ENCODE measurements around the gene TPCN1.

TPCN1 gene

DNA sequence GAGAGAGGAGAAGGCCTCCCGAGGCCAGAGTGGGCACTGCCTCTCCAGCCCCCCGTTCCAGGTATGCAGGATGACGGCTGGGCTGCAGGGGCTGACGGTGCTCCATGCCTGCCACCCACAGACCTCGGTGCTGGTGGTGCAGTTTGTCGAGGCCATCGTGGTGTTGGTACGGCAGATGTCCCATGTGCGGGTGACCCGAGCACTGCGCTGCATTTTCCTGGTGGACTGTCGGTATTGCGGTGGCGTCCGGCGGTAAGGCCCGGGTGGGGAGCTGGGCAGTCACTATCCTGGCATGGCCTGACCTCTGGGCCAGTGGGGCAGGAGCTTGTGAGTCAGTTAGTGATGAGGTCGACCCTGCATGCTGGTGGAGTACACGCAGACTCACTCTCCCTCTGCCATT lies 47.4 kb downstream of the TPCN1 start (continued):
- TF ChIP-seq ZBTB6 (tag by site-specific recombination; IDR thresholded peaks at IDR 0.05) = no peak

- Histone ChIP-seq H3K9me3 (ENCODE audit: control insufficient read depth, insufficient read depth, low read depth, low read length) (no peaks in the 10 kb centered on the region), H3K27ac (ENCODE audit: extremely low read depth, low read depth, low read length) (no peak overlapping the region), H3K4me3 (ENCODE audit: low read depth, low read length) (no peak overlapping the region), H3K36me3 (ENCODE audit: control insufficient read depth in 2 of 2, insufficient read depth in 1 of 2, low read length in 2 of 2) (peaks cover 0 to 16% of the 10 kb centered on the region in 2 experiments; a peak in 1 of 3 replicates), H3K4me1 (ENCODE audit: control insufficient read depth, insufficient read depth, low read length) (no peaks in the 10 kb centered on the region)
- POLR2A ChIA-PET = no interaction called here
- CTCF ChIA-PET = interaction anchor here (0.6 kb wide), 1 partner anchor 265 kb away, joined by 3 read pairs; no protein-coding TSS in a partner anchor
- TF ChIP-seq ZBTB20 (tag by site-specific recombination; IDR thresholded peaks at IDR 0.05) = no peak
- TF ChIP-seq HOXC10 (CRISPR knock-in tag; IDR thresholded peaks at IDR 0.05) = no peak
- no peak for TF ChIP-seq ZNF37A (tag by site-specific recombination; IDR thresholded peaks at IDR 0.05)
- TF ChIP-seq ZNF248 (tag by site-specific recombination; IDR thresholded peaks at IDR 0.05) = no peak
- TF ChIP-seq ZNF501 (tag by site-specific recombination; IDR thresholded peaks at IDR 0.05) = no peak
- TF ChIP-seq ZNF660 (tag by site-specific recombination; IDR thresholded peaks at IDR 0.05) = no peak
- no peak for TF ChIP-seq ZNF350 (tag by site-specific recombination; IDR thresholded peaks at IDR 0.05)
- no peak for TF ChIP-seq ZNF394 (tag by site-specific recombination; IDR thresholded peaks at IDR 0.05; ENCODE audit: borderline replicate concordance)
- no peak for TF ChIP-seq ZBTB21 (tag by site-specific recombination; IDR thresholded peaks at IDR 0.05)
- TF ChIP-seq ZFP37 (tag by site-specific recombination; IDR thresholded peaks at IDR 0.05) = no peak
- TF ChIP-seq, protein P1, sequence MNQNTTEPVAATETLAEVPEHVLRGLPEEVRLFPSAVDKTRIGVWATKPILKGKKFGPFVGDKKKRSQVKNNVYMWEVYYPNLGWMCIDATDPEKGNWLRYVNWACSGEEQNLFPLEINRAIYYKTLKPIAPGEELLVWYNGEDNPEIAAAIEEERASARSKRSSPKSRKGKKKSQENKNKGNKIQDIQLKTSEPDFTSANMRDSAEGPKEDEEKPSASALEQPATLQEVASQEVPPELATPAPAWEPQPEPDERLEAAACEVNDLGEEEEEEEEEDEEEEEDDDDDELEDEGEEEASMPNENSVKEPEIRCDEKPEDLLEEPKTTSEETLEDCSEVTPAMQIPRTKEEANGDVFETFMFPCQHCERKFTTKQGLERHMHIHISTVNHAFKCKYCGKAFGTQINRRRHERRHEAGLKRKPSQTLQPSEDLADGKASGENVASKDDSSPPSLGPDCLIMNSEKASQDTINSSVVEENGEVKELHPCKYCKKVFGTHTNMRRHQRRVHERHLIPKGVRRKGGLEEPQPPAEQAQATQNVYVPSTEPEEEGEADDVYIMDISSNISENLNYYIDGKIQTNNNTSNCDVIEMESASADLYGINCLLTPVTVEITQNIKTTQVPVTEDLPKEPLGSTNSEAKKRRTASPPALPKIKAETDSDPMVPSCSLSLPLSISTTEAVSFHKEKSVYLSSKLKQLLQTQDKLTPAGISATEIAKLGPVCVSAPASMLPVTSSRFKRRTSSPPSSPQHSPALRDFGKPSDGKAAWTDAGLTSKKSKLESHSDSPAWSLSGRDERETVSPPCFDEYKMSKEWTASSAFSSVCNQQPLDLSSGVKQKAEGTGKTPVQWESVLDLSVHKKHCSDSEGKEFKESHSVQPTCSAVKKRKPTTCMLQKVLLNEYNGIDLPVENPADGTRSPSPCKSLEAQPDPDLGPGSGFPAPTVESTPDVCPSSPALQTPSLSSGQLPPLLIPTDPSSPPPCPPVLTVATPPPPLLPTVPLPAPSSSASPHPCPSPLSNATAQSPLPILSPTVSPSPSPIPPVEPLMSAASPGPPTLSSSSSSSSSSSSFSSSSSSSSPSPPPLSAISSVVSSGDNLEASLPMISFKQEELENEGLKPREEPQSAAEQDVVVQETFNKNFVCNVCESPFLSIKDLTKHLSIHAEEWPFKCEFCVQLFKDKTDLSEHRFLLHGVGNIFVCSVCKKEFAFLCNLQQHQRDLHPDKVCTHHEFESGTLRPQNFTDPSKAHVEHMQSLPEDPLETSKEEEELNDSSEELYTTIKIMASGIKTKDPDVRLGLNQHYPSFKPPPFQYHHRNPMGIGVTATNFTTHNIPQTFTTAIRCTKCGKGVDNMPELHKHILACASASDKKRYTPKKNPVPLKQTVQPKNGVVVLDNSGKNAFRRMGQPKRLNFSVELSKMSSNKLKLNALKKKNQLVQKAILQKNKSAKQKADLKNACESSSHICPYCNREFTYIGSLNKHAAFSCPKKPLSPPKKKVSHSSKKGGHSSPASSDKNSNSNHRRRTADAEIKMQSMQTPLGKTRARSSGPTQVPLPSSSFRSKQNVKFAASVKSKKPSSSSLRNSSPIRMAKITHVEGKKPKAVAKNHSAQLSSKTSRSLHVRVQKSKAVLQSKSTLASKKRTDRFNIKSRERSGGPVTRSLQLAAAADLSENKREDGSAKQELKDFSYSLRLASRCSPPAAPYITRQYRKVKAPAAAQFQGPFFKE (tag by site-specific recombination; IDR thresholded peaks at IDR 0.05; ENCODE audit: borderline replicate concordance) = no peak
- TF ChIP-seq ZNF560 (tag by site-specific recombination; IDR thresholded peaks at IDR 0.05; ENCODE audit: borderline replicate concordance) = no peak
- TF ChIP-seq ZNF114 (tag by site-specific recombination; IDR thresholded peaks at IDR 0.05) = no peak
- TF ChIP-seq ZNF843 (tag by site-specific recombination; IDR thresholded peaks at IDR 0.05) = no peak
- TF ChIP-seq ZNF362 (tag by site-specific recombination; IDR thresholded peaks at IDR 0.05) = no peak
- no peak for TF ChIP-seq ZNF274 (IDR thresholded peaks at IDR 0.05; ENCODE audit: low read length)
- TF ChIP-seq ZNF274 (tag by site-specific recombination; IDR thresholded peaks at IDR 0.05; ENCODE audit: borderline replicate concordance) = no peak
- no peak for TF ChIP-seq ZBTB1 (tag by site-specific recombination; IDR thresholded peaks at IDR 0.05)
These were observed 48.1 kb downstream of the TPCN1 start for GRCh38 chr12:113269257-113269943.

All from HEK293 (cell line).